HCT116 (cell line): ENCODE data around the gene NSD2. TPM values are rescaled to one million over a fixed set of nuclear protein-coding genes. Genes with fewer than 3 reads are reported as not detected.

ENCODE experiments used
- ATAC-seq: fragments of 200-7000 bp; cut with Tn5 transposase; 2 replicates; pipeline ENCODE4 v1.9.1; 2020; ENCODE audit warnings: mild to moderate bottlenecking, moderate library complexity
- BruUV-seq: library from RNA; stranded (reverse); fragments of 400-500 nt; replicated peaks from 2 replicates; lab custom pipeline; 2021; lab: Mats Ljungman, UMichigan
- CTCF ChIA-PET: fragments of 300-600 bp; sonication (Branson Sonifier 250); formaldehyde crosslinking; loops from one replicate; lab custom pipeline; 2021; ENCODE audit warnings: antibody characterized with exemption; lab: Charles Lee
- POLR2A ChIA-PET: fragments of 300-600, 350-600 bp; sonication (Branson Sonifier 250); formaldehyde crosslinking; loops from one replicate; lab custom pipeline; 2021; ENCODE audit warnings: antibody characterized with exemption; lab: Charles Lee
- RAD21 ChIA-PET, 2 experiments: fragments of 300-600 bp; sonication (Branson Sonifier 250); formaldehyde crosslinking; loops; one replicate each; lab custom pipeline; 2023; ENCODE audit warnings: low total read pairs in 2 of 2; ENCODE audit not compliant: uncharacterized antibody in 2 of 2, unreplicated experiment in 2 of 2, low non-redundant PET in 1 of 2; lab: Charles Lee
- DNase-seq: peaks from one replicate; pipeline ENCODE4 v3.0.0-alpha.2; 2010; ENCODE audit warnings: low read depth, low spot score
- H2AFZ ChIP-seq: fragments of 200-600 bp; shearing (Covaris generic), sonication (generic); 2 replicates; pipeline ENCODE4 v1.6.1; 2017; ENCODE audit warnings: low read depth, mixed run types, mixed read lengths, antibody characterized with exemption, low read length; ENCODE audit not compliant: poor library complexity, severe bottlenecking
- H3K27ac ChIP-seq: 2 replicates; pipeline ENCODE4 v1.5.1; 2012; ENCODE audit warnings: low read depth, low read length
- H3K27me3 ChIP-seq: fragments of 200-600 bp; sonication (generic); 2 replicates; pipeline ENCODE4 v1.6.1; 2016; ENCODE audit warnings: mixed run types, low read length, mixed read lengths; ENCODE audit not compliant: insufficient read depth
- H3K36me3 ChIP-seq, 2 experiments: fragments of 200-500 bp in 1 of 2; fragments of 200-600 bp in 1 of 2; sonication (Bioruptor generic) in 1 of 2; sonication (generic) in 1 of 2; 2 replicates each; pipeline versions ENCODE4 v1.5.1 to v1.6.1; 2014 to 2016; ENCODE audit warnings: low read length in 2 of 2, inconsistent platforms in 1 of 2, mixed read lengths in 1 of 2, mixed run types in 1 of 2; ENCODE audit not compliant: insufficient read depth in 2 of 2, control insufficient read depth in 1 of 2
- H3K4me1 ChIP-seq, 2 experiments: fragments of 200-600 bp in 1 of 2; sonication (generic) in 1 of 2; 2 replicates each; pipeline versions ENCODE4 v1.5.1 to v1.6.1; 2012 to 2017; ENCODE audit warnings: low read length in 2 of 2, inconsistent platforms in 1 of 2, mild to moderate bottlenecking in 1 of 2, mixed read lengths in 1 of 2, mixed run types in 1 of 2, moderate library complexity in 1 of 2; ENCODE audit not compliant: insufficient read depth in 2 of 2, control insufficient read depth in 1 of 2
- H3K4me2 ChIP-seq: fragments of 200-600 bp; sonication (generic); 2 replicates; pipeline ENCODE4 v1.6.1; 2017; ENCODE audit warnings: mixed run types, low read length, mixed read lengths
- H3K4me3 ChIP-seq, 2 experiments: fragments of 200-600 bp in 1 of 2; sonication (generic) in 1 of 2; replicated peaks in 1 of 2; 2 replicates each; pipeline ENCODE4 v1.5.1; 2011 to 2016; ENCODE audit warnings: low read length in 2 of 2, control low read depth in 1 of 2, low read depth in 1 of 2, mild to moderate bottlenecking in 1 of 2, mixed read lengths in 1 of 2, mixed run types in 1 of 2
- H3K79me2 ChIP-seq: fragments of 200-600 bp; sonication (generic); 2 replicates; pipeline ENCODE4 v1.6.1; 2017; ENCODE audit warnings: mild to moderate bottlenecking, mixed run types, low read length, moderate library complexity, mixed read lengths; ENCODE audit not compliant: insufficient read depth
- H3K9ac ChIP-seq: fragments of 200-600 bp; sonication (generic); 2 replicates; pipeline ENCODE4 v1.6.1; 2016; ENCODE audit warnings: low read length, mixed read lengths
- H3K9me2 ChIP-seq: fragments of 200-600 bp; sonication (generic), shearing (Covaris generic); 2 replicates; pipeline ENCODE4 v1.6.1; 2017; ENCODE audit warnings: mixed run types, mild to moderate bottlenecking, moderate library complexity; ENCODE audit not compliant: insufficient read depth
- H3K9me3 ChIP-seq, 2 experiments: fragments of 200-500 bp in 1 of 2; fragments of 200-600 bp in 1 of 2; sonication (Bioruptor generic) in 1 of 2; sonication (generic) in 1 of 2; 2 replicates each; pipeline ENCODE4 v1.6.1; 2014 to 2017; ENCODE audit warnings: low read length in 2 of 2, mixed read lengths in 2 of 2, inconsistent platforms in 1 of 2, low read depth in 1 of 2, mild to moderate bottlenecking in 1 of 2, mixed run types in 1 of 2, moderate library complexity in 1 of 2; ENCODE audit not compliant: control insufficient read depth in 1 of 2, insufficient read depth in 1 of 2
- H4K20me1 ChIP-seq: fragments of 200-600 bp; sonication (generic), shearing (Covaris generic); 2 replicates; pipeline ENCODE4 v1.6.1; 2017; ENCODE audit warnings: mixed run types, mild to moderate bottlenecking, moderate library complexity; ENCODE audit not compliant: insufficient read depth
- ATF3 ChIP-seq: IDR thresholded peaks from 2 replicates; pipeline ENCODE4 v1.6.1; 2012
- CEBPB ChIP-seq: IDR thresholded peaks from 2 replicates; pipeline ENCODE4 v1.6.1; 2012; ENCODE audit warnings: low read depth
- CTCF ChIP-seq, 3 experiments: fragments of 200-600 bp in 1 of 3; sonication (generic) in 1 of 3; IDR thresholded peaks in 2 of 3; conservative IDR thresholded peaks in 1 of 3; 2 replicates each; pipeline ENCODE4 v1.5.1; 2012 to 2017; ENCODE audit warnings: low read depth in 2 of 3, low read length in 2 of 3, antibody characterized with exemption in 1 of 3, borderline replicate concordance in 1 of 3, control low read depth in 1 of 3, mild to moderate bottlenecking in 1 of 3, mixed read lengths in 1 of 3, mixed run types in 1 of 3, moderate library complexity in 1 of 3; ENCODE audit not compliant: insufficient read depth in 1 of 3
- EGR1 ChIP-seq: IDR thresholded peaks from 2 replicates; pipeline ENCODE4 v1.6.1; 2012; ENCODE audit warnings: low read depth
- ELF1 ChIP-seq: IDR thresholded peaks from 2 replicates; pipeline ENCODE4 v1.6.1; 2012; ENCODE audit warnings: low read depth, borderline replicate concordance
- EZH2 ChIP-seq: fragments of 200-600 bp; sonication (generic); IDR thresholded peaks from 2 replicates; pipeline ENCODE4 v1.6.1; 2017; ENCODE audit warnings: antibody characterized with exemption, mixed run types
- EZH2phosphoT487 ChIP-seq: fragments of 200-600 bp; IDR thresholded peaks from 2 replicates; pipeline ENCODE4 v1.6.1; 2018; ENCODE audit warnings: antibody characterized with exemption, borderline replicate concordance
- FOSL1 ChIP-seq: IDR thresholded peaks from 2 replicates; pipeline ENCODE4 v1.6.1; 2012; ENCODE audit warnings: low read depth
- POLR2A ChIP-seq: IDR thresholded peaks from 2 replicates; pipeline ENCODE4 v1.7.0; 2011; ENCODE audit warnings: borderline replicate concordance; ENCODE audit not compliant: insufficient read depth, insufficient read length; ENCODE audit errors: extremely low read depth
- POLR2AphosphoS5 ChIP-seq: IDR thresholded peaks from 2 replicates; pipeline ENCODE4 v1.6.1; 2011; ENCODE audit warnings: mild to moderate bottlenecking, low read depth, low read length, moderate library complexity
- RAD21 ChIP-seq: IDR thresholded peaks from 2 replicates; pipeline ENCODE4 v1.6.1; 2012; ENCODE audit warnings: low read depth, mild to moderate bottlenecking
- REST ChIP-seq: IDR thresholded peaks from 2 replicates; pipeline ENCODE4 v1.6.1; 2012; ENCODE audit warnings: low read depth
- SP1 ChIP-seq: IDR thresholded peaks from 2 replicates; pipeline ENCODE4 v1.6.1; 2012; ENCODE audit warnings: low read depth
- SRF ChIP-seq: IDR thresholded peaks from 2 replicates; pipeline ENCODE4 v1.6.1; 2012; ENCODE audit warnings: low read depth
- TCF7L2 ChIP-seq: IDR thresholded peaks from 2 replicates; pipeline ENCODE4 v1.7.0; 2011; ENCODE audit warnings: borderline replicate concordance, inconsistent platforms; ENCODE audit not compliant: insufficient read depth, insufficient read length; ENCODE audit errors: extremely low read depth
- YY1 ChIP-seq: IDR thresholded peaks from 2 replicates; pipeline ENCODE4 v1.6.1; 2011; ENCODE audit warnings: low read length, low read depth, moderate library complexity, mild to moderate bottlenecking; ENCODE audit not compliant: insufficient replicate concordance; ENCODE audit errors: extremely low read depth
- ZFX ChIP-seq: fragments of 450-650 bp; IDR thresholded peaks from 2 replicates; pipeline ENCODE4 v1.6.1; 2017
- ZNF274 ChIP-seq: fragments of 200-500 bp; sonication (Bioruptor generic); IDR thresholded peaks from 2 replicates; pipeline ENCODE4 v1.6.1; 2014; ENCODE audit warnings: mild to moderate bottlenecking, low read depth, low read length, inconsistent platforms
- intact Hi-C: fragments of 100-400 bp; cut with micrococcal nuclease; formaldehyde crosslinking; loops from 2 replicates; pipeline ENCODE4 v1.10.0; 2022
- total RNA-seq: library from RNA; stranded (reverse); gene quantifications from one replicate; pipeline ENCODE4 v1.2.1, GENCODE V29; 2021; ENCODE audit not compliant: unreplicated experiment

NSD2 gene
- total RNA-seq, 1 experiment from 2014 or later, result 145 TPM

- BruUV-seq, result TSS peak; percentile 57
- TF ChIP-seq ELF1 (no peak), FOSL1 (no peak), REST (no peak), ZFX (peak; percentile 86), EZH2 (no peak), ATF3 (no peak), EGR1 (no peak), SP1 (no peak), YY1 (peak; percentile 74), POLR2A (peak; percentile 73), SRF (no peak), CTCF (IDR thresholded peaks at IDR 0.05 in 2 of 3, conservative IDR thresholded peaks at IDR 0.05 in 1 of 3; ENCODE audit: borderline replicate concordance in 1 of 3, insufficient read depth in 1 of 3, low read depth in 2 of 3, low read length in 2 of 3) (peak in 2 of 3 experiments; percentile 10 to 14; a peak in 1 of 6 replicates), TCF7L2 (peak; percentile 44), ZNF274 (no peak), EZH2phosphoT487 (no peak), CEBPB (no peak), RAD21 (no peak), POLR2AphosphoS5 (peak; percentile 90)
These were observed 14.9 kb upstream of the NSD2 start, which contains the start of gene LETM1 for GRCh38 chr4:1856071-1856942. LETM1 (minus strand) TSS chr4:1856156; CDS start chr4:1855950, 206 bp downstream.

More at GRCh38 chr4:1856071-1856942, 14.9 kb upstream of the NSD2 start, which contains the start of gene LETM1:
- Histone ChIP-seq H3K27ac (peak within 1 kb of the TSS; percentile 96), H3K4me3 (peak within 1 kb of the TSS; percentile 76 to 91), H3K9me3 (no peaks in the 10 kb centered on the region), H3K79me2 (peaks cover 62% of the 10 kb centered on the region), H4K20me1 (peaks cover 11% of the 10 kb centered on the region; the same call in 1 of the 2 replicates), H3K36me3 (peaks cover 0 to 9% of the 10 kb centered on the region in 2 experiments; a peak in 1 of 4 replicates), H3K4me2 (peak within 1 kb of the TSS; percentile 94), H3K9ac (peak within 1 kb of the TSS; percentile 94), H3K9me2 (no peaks in the 10 kb centered on the region), H2AFZ (no peak within 1 kb of the TSS), H3K27me3 (no peaks in the 10 kb centered on the region), H3K4me1 (peaks cover 29 to 42% of the 10 kb centered on the region in 2 experiments)
- ATAC-seq (peak; percentile 92), DNase-seq (peak; percentile 85)
- ChIA-PET POLR2A (interaction anchor here (0.6 to 1.8 kb wide), 2 partner anchors 14 to 53 kb away, joined by 3 to 4 read pairs; no protein-coding TSS in a partner anchor), RAD21 (no interaction called here), CTCF (interaction anchor here (0.6 to 1.6 kb wide), 2 partner anchors 12 to 89 kb away, joined by 3 read pairs; no protein-coding TSS in a partner anchor)
- intact Hi-C loops, result no loop called here
